GM12878 (cell line): Measurements from ENCODE around the gene ITPRIPL1. TPM values are rescaled to one million over a fixed set of nuclear protein-coding genes. Genes with fewer than 3 reads are reported as not detected.

Experiments used
- ATF7 ChIP-seq: fragments of 450-650 bp; IDR thresholded peaks from 2 replicates; pipeline ENCODE4 v1.6.1; 2016; ENCODE audit warnings: low read depth, mild to moderate bottlenecking
- CBX5 ChIP-seq: sonication (generic); IDR thresholded peaks from 2 replicates; pipeline ENCODE4 v1.6.1; 2016; ENCODE audit warnings: low read depth, moderate library complexity, mild to moderate bottlenecking, inconsistent platforms
- CHD4 ChIP-seq: fragments of 200-600 bp; sonication (generic); IDR thresholded peaks from 2 replicates; pipeline ENCODE4 v1.6.1; 2016; ENCODE audit warnings: mild to moderate bottlenecking
- CREM ChIP-seq: IDR thresholded peaks from 2 replicates; pipeline ENCODE4 v1.6.1; 2014; ENCODE audit warnings: antibody characterized with exemption, low read depth
- EED ChIP-seq: sonication (generic); IDR thresholded peaks from 2 replicates; pipeline ENCODE4 v1.6.1; 2016; ENCODE audit warnings: antibody characterized with exemption, low read depth
- EGR1 ChIP-seq, 2 experiments: IDR thresholded peaks; 1 replicate in 1 of 2; 2 replicates in 1 of 2; pipeline ENCODE4 v1.6.1; 2011 to 2012; ENCODE audit warnings: low read depth in 2 of 2, low read length in 2 of 2, borderline replicate concordance in 1 of 2, mild to moderate bottlenecking in 1 of 2, moderate library complexity in 1 of 2
- FOS ChIP-seq: IDR thresholded peaks from 3 replicates; pipeline ENCODE4 v1.6.1; 2011; ENCODE audit warnings: borderline replicate concordance; ENCODE audit not compliant: insufficient read length; ENCODE audit errors: extremely low read depth
- HDAC2 ChIP-seq: fragments of 200-600 bp; sonication (generic); IDR thresholded peaks from 2 replicates; pipeline ENCODE4 v1.6.1; 2017
- HDAC6 ChIP-seq: fragments of 200-600 bp; sonication (generic); IDR thresholded peaks from one replicate; pipeline ENCODE4 v1.8.0; 2017; ENCODE audit warnings: antibody characterized with exemption; ENCODE audit not compliant: unreplicated experiment
- JUNB ChIP-seq: IDR thresholded peaks from 2 replicates; pipeline ENCODE4 v1.6.1; 2016; ENCODE audit warnings: antibody characterized with exemption, mild to moderate bottlenecking
- JUND ChIP-seq: IDR thresholded peaks from 2 replicates; pipeline ENCODE4 v1.6.1; 2012; ENCODE audit warnings: low read depth, mild to moderate bottlenecking, low read length, improper control_type of control experiment, moderate library complexity
- KAT2A ChIP-seq: conservative IDR thresholded peaks from 2 replicates; pipeline ENCODE4 v1.6.1; 2011; ENCODE audit warnings: low read depth, low read length; ENCODE audit not compliant: control insufficient read depth
- MEF2A ChIP-seq: IDR thresholded peaks from 2 replicates; pipeline ENCODE4 v1.6.1; 2011; ENCODE audit warnings: low read depth, mild to moderate bottlenecking, low read length, moderate library complexity; ENCODE audit not compliant: insufficient read depth
- MTA2 ChIP-seq: fragments of 450-650 bp; IDR thresholded peaks from 2 replicates; pipeline ENCODE4 v1.6.1; 2016; ENCODE audit warnings: low read depth, mild to moderate bottlenecking, moderate library complexity
- MYB ChIP-seq: fragments of 150-350 bp; IDR thresholded peaks from 2 replicates; pipeline ENCODE4 v1.6.1; 2014; ENCODE audit warnings: mild to moderate bottlenecking, low read depth, low read length, borderline replicate concordance
- MYC ChIP-seq: IDR thresholded peaks from 2 replicates; pipeline ENCODE4 v1.6.1; 2011; ENCODE audit warnings: mild to moderate bottlenecking, low read length, moderate library complexity, inconsistent platforms; ENCODE audit not compliant: insufficient read depth, insufficient replicate concordance, insufficient read length, severe bottlenecking
- NFYA ChIP-seq: IDR thresholded peaks from 2 replicates; pipeline ENCODE4 v1.6.1; 2011; ENCODE audit warnings: low read depth, mild to moderate bottlenecking, low read length, improper control_type of control experiment, borderline replicate concordance
- NFYB ChIP-seq: IDR thresholded peaks from 2 replicates; pipeline ENCODE4 v1.6.1; 2011; ENCODE audit warnings: low read depth, mild to moderate bottlenecking, low read length, improper control_type of control experiment, moderate library complexity; ENCODE audit not compliant: insufficient read depth
- NRF1 ChIP-seq: conservative IDR thresholded peaks from 2 replicates; pipeline ENCODE4 v1.6.1; 2011; ENCODE audit warnings: mild to moderate bottlenecking, low read depth, low read length, improper control_type of control experiment
- PAX5 ChIP-seq: IDR thresholded peaks from 2 replicates; pipeline ENCODE4 v1.6.1; 2011; ENCODE audit warnings: low read depth, low read length, borderline replicate concordance
- PAX8 ChIP-seq: fragments of 450-650 bp; IDR thresholded peaks from 2 replicates; pipeline ENCODE4 v1.6.1; 2017; ENCODE audit warnings: mild to moderate bottlenecking, moderate library complexity
- RUNX3 ChIP-seq: IDR thresholded peaks from 2 replicates; pipeline ENCODE4 v1.6.1; 2012; ENCODE audit warnings: low read length, inconsistent platforms
- SKIL ChIP-seq: fragments of 450-650 bp; IDR thresholded peaks from 2 replicates; pipeline ENCODE4 v1.6.1; 2017; ENCODE audit warnings: mild to moderate bottlenecking, low read depth, inconsistent platforms; ENCODE audit not compliant: poor library complexity, severe bottlenecking
- SP1 ChIP-seq: IDR thresholded peaks from one replicate; pipeline ENCODE4 v1.6.1; 2011; ENCODE audit warnings: low read depth, low read length
- SPI1 ChIP-seq: IDR thresholded peaks from 2 replicates; pipeline ENCODE4 v1.6.1; 2011; ENCODE audit warnings: low read depth, mild to moderate bottlenecking, low read length, moderate library complexity, borderline replicate concordance; ENCODE audit not compliant: insufficient read depth
- WRNIP1 ChIP-seq: IDR thresholded peaks from 2 replicates; pipeline ENCODE4 v1.6.1; 2011; ENCODE audit warnings: low read depth, low read length, improper control_type of control experiment, borderline replicate concordance
- ZBED1 ChIP-seq: IDR thresholded peaks from 2 replicates; pipeline ENCODE4 v1.6.1; 2016; ENCODE audit warnings: borderline replicate concordance
- ZNF24 ChIP-seq: fragments of 450-650 bp; IDR thresholded peaks from 2 replicates; pipeline ENCODE4 v1.6.1; 2017; ENCODE audit warnings: antibody characterized with exemption, mild to moderate bottlenecking
- polyA plus RNA-seq, 11 experiments: library from polyadenylated mRNA; depleted of rRNA in 4 of 11; unstranded in 6 of 11; stranded (reverse) in 5 of 11; fragments of >200 nt; fragmentation: Nextera tagmentation in 4 of 11; fragmentation: Illumina TruSeq in 1 of 11; extraction: Ambion mirVana in 4 of 11; extraction: Trizol in 1 of 11; gene quantifications; 1 replicate in 1 of 11; 2 replicates in 10 of 11; pipeline versions ENCODE4 v1.2.1 to v1.2.3, GENCODE V29; 2011 to 2016; ENCODE audit warnings: inconsistent platforms in 2 of 11, missing spikeins in 2 of 11, low read depth in 1 of 11
- total RNA-seq, 4 experiments: library from RNA; depleted of rRNA in 3 of 4; stranded (reverse); fragments of >200 nt in 3 of 4; fragmentation: Illumina TruSeq in 1 of 4; extraction: Trizol in 1 of 4; gene quantifications; 2 replicates each; pipeline versions ENCODE4 v1.2.1 to v1.2.3, GENCODE V29; 2013 to 2021
- TF ChIP-seq, protein P1 (sequence below): fragments of 450-650 bp; IDR thresholded peaks from 2 replicates; pipeline ENCODE4 v1.6.1; 2017; ENCODE audit warnings: low read depth, mild to moderate bottlenecking, moderate library complexity

Gene ITPRIPL1
- total and polyA plus RNA-seq, 10 of the 15 experiments (the other 5 are each of a cell fraction or from before 2014, with no cell fraction given), result 4.9 to 28.7 (median 14.3) TPM

DNA sequence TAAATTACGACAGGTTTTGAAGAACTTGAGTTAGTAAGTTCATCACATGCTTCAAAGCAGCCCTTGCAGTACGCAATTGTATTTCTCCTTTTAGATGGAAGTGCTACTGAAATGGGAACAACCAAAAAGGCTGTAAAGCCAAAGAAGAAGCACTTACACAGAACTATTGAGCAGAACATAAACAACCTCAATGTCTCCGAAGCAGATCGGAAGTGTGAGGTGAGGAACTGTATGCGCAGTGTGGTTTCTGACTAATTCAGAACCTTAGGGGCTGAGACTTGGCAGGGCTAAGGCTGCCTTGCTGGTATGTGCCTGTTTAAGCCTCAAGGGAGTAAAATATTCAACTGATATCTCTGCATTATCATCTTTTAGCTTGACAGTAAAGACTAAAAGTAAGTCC is 18.9 kb downstream of the ITPRIPL1 start (continued):
- TF ChIP-seq EGR1 (IDR thresholded peaks at IDR 0.05; ENCODE audit: borderline replicate concordance in 1 of 2, low read depth in 2 of 2, low read length in 2 of 2), result no peak
- TF ChIP-seq PAX5, result peak; percentile 83
- TF ChIP-seq FOS, result no peak
- TF ChIP-seq NFYB, result no peak
- TF ChIP-seq HDAC6, result no peak
- TF ChIP-seq SP1, result peak; percentile 29
- TF ChIP-seq JUNB, result peak; percentile 71
- TF ChIP-seq SPI1, result peak; percentile 85
- peak; percentile 97 for TF ChIP-seq RUNX3
- peak; percentile 63; the same call in 1 of the 2 replicates for TF ChIP-seq CREM
- TF ChIP-seq WRNIP1, result no peak
- no peak for TF ChIP-seq HDAC2
- TF ChIP-seq CBX5, result no peak; the same call in 1 of the 2 replicates
- TF ChIP-seq, protein P1, sequence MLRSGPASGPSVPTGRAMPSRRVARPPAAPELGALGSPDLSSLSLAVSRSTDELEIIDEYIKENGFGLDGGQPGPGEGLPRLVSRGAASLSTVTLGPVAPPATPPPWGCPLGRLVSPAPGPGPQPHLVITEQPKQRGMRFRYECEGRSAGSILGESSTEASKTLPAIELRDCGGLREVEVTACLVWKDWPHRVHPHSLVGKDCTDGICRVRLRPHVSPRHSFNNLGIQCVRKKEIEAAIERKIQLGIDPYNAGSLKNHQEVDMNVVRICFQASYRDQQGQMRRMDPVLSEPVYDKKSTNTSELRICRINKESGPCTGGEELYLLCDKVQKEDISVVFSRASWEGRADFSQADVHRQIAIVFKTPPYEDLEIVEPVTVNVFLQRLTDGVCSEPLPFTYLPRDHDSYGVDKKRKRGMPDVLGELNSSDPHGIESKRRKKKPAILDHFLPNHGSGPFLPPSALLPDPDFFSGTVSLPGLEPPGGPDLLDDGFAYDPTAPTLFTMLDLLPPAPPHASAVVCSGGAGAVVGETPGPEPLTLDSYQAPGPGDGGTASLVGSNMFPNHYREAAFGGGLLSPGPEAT, result peak; percentile 53; the same call in 1 of the 2 replicates
- TF ChIP-seq MYB, result 0 out of 2 replicates have a peak, but pooled peaks have one; percentile 70
- TF ChIP-seq NRF1, result no peak
- TF ChIP-seq CHD4, result no peak
- TF ChIP-seq MTA2, result peak; percentile 68
- peak; percentile 21; the same call in 1 of the 2 replicates for TF ChIP-seq ZNF24
- TF ChIP-seq EED, result 0 out of 2 replicates have a peak, but pooled peaks have one; percentile 29
- TF ChIP-seq MYC, result no peak
- TF ChIP-seq PAX8, result no peak
- peak; percentile 49; the same call in 1 of the 2 replicates for TF ChIP-seq MEF2A
- TF ChIP-seq ZBED1, result no peak
- peak; percentile 56; the same call in 1 of the 2 replicates for TF ChIP-seq JUND
- no peak for TF ChIP-seq KAT2A
- peak; percentile 81 for TF ChIP-seq SKIL
- TF ChIP-seq ATF7, result peak; percentile 74
- no peak for TF ChIP-seq NFYA
